GM21423 (cell line): ENCODE data around the gene ZNF846.
A peak's percentile ranks its signal among the peaks of the same experiment; 100 is the strongest.
"Not testable (repeated sequence)": the region's sequence is repeated elsewhere in the genome, so short reads cannot be mapped to it uniquely, and the experiment has no call there.

Experiments
- ATAC-seq: cut with Tn5 transposase; IDR thresholded peaks from one replicate; pipeline ENCODE4 v1.9.1; 2021; ENCODE audit warnings: mild to moderate bottlenecking, moderate library complexity; ENCODE audit not compliant: unreplicated experiment

Gene ZNF846

DNA sequence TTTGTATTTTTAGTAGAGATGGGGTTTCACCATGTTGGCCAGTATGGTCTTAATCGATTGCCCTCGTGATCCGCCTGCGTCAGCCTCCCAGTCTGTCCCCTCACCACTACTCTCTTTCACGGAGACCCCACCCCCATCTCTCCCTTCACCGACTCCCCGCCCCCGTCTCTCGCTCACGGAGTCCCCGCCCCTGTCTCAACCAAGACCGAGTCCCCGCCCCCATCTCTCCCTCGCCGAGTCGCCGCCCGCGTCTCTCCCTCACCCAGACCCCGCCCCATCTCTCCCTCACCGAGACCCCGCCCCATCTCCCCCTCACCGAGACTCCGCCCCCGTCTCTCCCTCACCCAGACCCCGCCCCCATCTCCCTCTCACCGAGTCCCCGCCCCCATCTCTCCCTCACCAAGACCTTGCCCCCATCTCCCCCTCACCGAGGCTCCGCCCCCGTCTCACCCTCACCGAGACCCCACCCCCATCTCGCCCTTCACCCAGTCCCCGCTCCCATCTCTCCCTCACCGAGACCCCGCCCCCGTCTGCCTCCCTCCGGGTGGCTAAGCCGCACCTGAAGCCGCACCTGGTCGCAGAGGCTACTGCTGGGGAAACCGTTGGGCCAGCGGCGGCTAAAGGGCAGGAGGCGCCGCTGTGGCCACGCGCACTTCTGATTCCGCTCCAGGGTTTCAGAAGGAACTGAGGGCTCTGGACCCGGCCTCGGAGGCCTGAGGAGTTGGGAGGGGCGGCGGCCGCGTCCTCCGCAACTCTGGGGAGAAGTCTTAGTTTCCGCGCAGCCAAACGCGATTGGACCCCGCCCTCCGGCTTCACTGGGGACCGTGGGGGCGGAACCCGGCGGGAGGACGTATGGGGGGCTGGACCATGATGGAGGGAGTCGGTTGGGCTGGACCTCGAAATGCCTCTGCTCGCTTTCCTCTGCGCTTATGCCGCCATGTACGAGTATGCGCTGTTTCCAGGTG is 17.1 kb upstream of the ZNF846 start:
- peak; percentile 74 for ATAC-seq

DNA sequence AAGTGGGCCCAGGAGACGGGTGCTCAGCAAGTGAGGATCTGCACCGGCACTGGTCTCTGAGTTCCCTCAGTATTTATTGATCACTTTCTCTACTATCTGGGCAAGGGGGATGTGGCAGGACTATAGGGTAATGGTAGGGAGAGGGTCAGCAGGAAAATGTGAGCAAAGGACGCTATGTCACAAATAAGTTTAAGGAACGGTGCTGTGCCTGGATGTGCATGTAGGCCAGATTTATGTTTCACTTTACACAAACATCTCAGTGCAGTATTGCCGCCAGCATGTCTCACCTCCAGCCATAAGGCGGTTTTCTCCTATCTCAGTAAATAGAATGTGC is 15.6 kb upstream of the ZNF846 start:
- ATAC-seq = not testable (repeated sequence)

DNA sequence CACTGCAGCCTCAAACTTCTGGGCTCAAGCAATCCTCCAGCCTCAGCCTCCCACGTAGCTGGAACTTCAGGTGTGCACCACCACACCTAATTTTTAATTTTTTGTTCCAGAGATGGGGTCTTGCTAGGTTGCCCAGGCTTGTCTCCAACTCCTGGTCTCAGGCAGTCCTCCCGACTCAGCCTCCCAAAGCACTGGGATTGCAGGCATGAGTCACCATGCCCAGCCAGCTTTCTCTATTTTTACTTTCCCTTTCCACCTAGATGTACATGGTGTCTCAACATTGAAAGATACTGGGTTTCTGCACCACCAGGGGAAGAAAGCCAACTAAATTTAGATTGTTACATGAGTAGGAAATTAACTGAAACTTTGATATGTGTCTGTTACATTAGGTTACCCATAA is 13.8 kb upstream of the ZNF846 start:
- no peak for ATAC-seq

DNA sequence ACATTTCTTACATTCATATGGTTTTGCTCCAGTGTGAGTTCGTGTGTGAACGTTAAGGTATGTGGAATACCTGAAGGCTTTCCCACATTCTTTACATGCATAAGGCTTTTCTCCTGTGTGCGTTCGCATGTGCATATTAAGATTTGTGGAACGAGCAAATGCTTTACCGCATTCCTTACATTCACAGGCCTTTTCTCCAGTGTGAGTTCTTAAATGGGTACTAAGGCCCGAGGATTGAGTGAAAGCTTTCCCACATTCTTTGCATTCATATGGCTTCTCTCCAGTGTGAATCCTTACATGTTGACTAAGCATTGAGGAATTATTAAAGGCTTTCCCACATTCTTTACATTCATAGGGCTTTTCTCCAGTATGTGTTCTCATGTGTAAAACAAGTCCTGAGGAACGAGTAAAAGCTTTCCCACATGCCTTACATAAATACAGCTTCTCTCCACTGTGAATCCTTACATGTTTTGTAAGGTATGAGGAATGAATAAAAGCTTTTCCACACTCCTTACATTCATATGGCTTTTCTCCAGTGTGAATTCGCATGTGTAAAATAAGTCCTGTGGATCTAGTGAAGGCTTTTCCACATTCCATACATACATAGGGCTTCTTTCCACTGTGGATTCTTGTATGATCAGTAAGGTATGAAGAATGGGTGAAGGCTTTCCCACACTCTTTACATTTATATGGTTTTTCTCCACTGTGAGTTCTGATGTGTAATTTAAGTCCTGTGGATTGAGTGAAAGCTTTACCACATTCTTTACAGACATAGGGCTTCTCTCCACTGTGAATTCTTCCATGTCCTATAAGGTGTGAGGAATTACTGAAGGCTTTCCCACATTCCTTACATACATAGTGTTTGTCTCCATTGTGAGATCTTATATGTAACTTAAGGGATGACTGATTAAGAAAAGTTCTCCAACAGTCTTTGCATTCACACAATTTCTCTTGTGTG is 10.7 kb downstream of the ZNF846 start:
- ATAC-seq = no peak

DNA sequence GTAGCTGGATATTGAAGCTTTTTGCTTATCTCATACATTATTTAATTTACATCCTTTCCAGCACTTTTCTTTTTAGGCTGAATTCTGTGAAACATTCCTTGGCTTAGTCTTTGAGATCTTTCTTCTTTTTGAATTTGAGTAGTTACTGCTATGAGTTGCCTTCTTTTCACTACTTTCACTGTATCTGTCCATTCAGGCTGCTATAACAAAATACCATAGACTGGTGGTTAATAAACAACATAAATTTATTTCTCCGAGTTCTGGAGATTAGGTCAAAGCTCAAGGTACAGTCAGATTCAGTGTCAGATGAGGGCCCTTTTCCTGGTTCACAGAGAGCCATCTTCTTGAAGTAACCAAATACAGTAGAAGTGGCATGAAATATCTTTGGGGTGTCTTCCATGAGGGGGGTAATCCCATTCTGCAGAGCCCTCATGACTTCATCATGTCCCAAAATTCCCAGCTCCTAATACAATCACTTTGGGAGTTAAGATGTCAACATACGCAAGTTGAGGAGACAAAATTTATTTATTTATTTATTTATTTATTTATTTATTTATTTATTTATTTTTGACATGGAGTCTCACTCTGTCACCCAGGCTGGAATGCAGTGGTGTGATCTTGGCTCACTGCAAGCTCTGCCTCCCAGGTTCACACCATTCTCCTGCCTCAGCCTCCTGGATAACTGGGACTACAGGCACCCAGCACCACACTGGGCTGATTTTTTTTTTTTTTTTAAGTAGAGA is 15.7 kb downstream of the ZNF846 start:
- ATAC-seq = no peak

DNA sequence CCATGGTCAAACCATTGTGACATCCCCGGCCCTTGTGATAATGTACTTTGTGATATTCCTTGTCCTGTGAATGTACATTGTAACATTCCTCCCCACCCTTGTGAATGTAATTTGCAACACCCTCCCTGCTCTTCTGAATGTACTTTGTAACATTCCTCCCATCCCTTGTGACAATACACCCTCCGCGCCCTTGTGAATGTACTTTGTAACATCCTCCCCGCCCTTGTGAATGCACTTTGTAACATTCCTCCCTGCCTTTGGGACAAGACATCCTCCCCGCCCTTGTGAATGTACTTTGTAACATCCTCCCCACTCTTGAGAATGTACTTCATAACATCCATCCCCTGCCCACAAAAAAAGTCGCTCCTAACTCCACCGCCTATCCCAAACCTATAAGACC is 17.1 kb downstream of the ZNF846 start:
- no peak for ATAC-seq

DNA sequence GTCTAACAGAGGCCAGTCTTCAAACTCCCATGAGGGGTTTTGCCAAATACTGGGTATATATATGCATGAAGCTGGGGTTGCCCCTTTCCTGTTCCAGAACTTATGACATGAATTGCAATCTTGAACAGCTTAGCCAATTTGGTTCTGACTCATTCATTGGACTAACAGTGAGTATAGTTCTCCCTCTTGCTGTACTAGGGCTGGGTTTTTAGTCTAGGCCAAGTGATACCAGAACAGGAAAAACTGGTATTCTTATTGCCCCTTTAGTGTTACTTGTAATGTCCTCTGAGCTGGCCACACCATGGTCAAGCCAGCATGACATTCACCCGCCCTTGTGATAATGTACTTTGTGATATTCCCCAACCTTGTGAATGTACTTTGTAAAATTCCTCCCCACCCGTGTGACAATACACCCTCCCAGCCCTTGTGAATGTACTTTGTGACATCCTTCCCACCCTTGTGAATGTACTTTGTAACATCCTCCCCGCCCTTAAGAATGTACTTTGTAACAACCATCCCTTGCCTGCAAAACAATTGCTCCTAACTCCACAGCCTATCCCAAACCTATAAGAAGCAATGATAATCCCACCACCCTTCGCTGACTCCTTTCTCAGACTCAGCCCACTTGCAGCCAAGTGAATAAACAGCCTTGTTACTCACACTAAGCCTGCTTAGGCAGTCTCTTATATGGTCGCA is 26.9 kb downstream of the ZNF846 start:
- ATAC-seq = no peak

DNA sequence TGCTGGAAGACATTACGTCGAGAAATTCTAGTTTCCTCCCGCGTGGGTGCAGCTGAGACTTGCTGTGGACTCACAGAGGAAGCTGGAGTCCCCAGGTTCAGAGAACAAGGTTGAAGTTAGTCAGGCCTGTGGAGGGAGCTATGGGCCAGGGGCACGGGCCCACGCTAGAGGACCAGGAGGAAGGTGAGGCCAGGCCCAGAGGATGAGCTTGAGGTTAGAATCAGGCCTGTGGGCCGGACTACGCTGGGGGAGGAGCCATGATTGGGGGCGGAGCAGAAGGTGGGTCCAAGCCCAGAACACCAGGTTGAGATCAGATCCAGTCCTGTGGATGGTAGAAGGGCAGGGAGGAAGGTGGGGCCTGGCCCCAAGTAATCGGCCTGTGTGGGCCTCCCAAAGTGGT is 32.6 kb downstream of the ZNF846 start:
- ATAC-seq = no peak

DNA sequence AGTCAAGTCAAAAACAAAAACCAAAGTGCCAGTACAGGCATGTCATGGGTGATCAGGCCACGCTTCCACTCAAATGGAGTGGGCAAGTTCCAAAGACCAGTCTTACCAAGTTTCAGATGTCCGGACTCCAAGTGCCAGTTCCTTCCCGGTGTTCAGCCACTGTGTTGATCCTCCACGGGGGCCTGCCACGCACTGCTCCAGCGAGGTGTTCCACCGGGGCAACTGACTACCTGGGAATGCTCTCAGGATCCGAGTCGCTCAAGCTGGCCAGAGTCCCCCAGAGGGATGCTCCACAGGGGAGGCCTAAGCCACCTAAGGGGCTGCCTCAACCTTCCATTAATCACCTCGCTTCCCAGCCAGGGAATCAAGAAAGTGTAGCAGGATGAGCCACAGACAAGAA is 38.5 kb downstream of the ZNF846 start:
- not testable (repeated sequence) for ATAC-seq

DNA sequence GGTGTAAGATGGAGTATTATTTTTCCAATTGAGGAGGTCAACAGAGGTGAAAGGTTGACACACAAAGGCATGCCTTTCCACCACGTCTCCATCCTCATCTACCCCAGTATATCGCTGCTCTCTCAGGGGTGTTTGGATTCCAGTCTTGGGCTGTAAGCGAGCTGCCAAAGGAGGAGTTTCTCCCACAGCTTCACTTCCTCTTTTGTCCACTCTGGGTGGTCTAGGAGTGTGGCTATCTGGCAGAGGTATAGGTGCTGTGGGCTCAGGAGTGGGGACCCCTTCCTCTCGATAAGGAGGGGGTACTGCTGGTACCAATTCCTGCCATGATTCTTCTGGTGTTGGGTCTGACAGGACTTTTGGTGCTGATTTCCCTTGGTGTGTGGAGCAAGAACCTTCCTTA is 39.4 kb downstream of the ZNF846 start:
- ATAC-seq = no peak

DNA sequence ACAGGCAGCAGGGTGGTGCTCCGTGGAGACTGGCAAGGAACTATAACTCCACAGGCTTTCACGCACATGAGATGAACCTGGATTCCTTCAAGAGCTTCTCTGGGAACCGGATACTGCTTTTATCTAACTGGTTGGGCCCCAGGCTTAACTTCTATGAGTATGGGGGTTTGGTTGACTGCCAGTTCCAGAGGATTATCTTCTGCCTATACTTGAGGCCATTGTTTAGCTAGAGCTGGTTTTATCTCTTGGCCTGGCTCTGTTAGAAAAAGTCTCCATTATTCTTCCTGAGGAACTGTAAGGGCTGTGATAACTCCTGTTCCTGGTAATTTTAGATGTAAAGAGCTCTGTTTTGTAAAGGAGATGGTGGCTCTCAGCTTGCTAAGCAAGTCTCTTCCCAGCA is 40.9 kb downstream of the ZNF846 start:
- ATAC-seq = no peak

DNA sequence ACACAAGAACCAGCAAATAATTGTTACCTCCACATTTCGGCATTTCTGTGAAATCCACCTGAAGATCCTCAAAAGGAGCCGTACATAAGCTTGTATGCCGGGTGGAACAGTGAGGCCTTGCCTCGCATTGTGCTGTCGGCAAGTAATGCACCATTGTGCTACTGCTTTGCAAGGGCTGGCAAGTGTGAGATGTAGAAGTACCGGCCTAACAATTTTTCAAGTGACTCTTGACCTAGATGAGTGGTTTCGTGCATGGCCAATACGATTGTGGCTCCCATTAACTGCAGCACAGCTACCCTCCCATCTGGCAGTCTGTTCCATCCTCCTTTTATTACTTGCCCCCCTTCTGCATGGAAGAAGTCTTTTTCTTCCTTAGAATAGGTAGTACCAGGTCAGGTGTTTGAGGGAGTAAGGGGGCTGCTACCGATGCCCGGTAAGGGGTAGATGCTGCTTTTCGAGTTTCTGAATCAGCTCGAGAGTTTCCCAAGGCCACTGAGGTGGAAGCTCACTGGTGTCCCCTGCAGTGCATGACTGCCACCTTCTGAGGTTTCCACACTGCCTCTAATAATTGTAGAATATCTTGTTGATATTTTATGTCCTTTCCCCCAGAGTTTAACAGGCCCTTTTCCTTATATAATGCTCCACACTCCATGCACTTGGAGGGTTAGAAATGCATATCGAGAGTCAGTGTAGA is 42.9 kb downstream of the ZNF846 start:
- not testable (repeated sequence) for ATAC-seq

DNA sequence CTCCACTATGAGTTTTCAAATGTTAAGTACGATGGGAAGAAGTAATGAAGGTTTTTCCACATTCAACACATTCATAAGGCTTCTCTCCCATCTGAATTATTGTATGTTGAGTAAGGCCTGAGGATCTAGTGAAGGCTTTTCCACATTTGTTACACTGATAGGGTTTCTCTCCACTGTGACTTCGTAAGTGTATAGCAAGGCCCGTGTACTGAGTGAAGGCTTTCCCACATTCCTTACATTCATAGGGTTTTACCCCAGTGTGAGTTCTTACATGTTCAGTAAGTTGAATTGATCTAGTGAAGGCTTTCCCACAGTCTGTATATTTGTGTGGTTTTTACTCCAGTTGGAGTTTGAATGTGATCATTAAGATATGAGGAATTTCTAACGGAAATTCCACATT is 44.4 kb downstream of the ZNF846 start:
- no peak for ATAC-seq

DNA sequence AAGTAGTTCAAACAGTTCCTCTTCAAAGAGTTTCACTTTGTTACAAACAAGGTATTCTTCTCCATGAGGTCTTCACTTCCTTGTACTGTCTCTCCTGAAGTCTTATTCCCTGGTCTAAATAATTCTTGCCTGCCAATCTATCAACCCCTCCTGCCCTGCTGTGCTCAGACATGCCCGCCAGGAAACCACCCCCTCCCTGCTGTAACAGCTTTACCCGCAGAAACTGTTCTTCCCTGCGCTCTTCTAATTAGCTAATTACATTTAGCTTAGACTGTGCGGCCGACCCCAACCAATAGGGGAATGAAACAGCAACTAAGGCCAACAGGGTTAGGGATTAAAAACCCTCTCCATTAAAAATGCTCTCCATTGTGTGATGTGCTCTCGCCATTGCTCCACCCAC is 46.7 kb downstream of the ZNF846 start:
- ATAC-seq = no peak

DNA sequence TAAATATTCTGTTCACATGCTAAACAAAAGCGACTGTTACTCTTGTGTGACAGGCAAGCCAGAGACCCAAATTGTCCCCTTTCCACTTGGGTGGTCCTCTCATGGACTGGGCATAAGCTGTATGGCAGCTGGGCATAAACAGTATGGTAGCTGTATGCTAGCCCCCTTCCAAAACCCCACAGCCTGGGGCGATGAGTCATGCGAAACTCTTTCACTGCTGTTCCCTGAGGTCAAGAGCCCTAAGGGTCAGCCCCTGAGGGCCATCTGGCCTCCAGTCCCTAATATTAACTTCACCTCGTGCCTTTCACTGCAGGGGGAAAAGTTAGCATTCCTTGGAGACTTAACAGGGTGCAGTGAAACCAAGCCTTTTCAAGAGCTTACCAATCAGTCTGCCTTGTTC is 48.0 kb downstream of the ZNF846 start:
- ATAC-seq = no peak

DNA sequence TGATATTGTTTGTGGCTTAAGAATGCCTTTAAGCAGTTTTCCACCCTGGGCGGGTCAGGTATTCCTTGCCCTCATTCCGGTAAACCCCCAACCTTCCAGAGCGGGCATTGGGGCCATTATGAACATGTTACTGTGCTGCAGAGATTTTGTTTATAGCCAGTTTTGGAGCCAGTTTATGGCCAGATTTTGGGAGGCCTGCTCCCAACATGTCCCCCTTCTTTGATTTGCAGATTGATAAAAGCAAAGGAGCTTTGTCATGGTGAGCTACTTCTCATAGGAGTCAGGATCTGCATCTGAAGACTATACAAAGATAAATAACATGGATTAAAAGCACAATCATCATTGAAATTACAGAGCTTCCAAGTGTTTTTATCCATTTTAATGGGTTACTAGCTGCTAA is 56.7 kb downstream of the ZNF846 start:
- ATAC-seq = no peak

DNA sequence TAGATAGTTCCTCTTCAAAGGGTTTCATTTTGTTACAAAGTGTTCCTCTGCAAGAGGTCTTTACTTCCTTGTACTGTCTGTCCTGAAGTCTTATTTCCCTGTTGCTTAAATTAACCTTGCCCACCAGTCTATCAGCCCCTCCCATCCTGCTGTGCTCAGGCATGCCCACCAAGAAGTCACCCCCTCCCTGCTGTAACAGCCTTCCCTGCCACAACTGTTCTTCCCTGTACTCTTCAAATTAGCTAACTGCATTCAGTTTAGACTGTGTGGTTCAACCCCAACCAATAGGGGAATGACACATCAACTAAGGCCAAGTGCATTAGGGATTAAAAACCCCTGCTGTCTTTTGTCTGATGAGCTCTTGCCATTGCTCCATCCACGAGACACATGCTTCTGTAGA is 59.2 kb downstream of the ZNF846 start:
- ATAC-seq = no peak

DNA sequence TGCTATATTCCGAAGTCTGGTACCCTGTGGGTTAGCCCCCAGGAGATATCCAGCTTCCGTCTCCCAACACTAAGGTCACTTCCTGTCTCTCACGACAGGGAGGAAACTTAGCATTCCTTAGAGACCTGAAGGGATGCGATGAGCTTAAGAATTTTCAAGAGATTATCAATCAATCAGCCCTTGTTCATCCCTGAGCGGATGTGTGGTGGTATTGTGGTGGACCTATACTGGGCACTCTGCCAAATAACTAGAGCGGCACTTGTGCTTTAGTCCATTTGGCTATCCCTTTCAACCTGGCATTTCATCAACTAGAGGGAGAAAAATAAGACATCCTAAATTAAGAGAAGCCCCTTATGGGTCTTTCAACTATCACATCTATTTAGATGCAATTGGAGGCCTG is 62.7 kb downstream of the ZNF846 start:
- ATAC-seq = no peak

DNA sequence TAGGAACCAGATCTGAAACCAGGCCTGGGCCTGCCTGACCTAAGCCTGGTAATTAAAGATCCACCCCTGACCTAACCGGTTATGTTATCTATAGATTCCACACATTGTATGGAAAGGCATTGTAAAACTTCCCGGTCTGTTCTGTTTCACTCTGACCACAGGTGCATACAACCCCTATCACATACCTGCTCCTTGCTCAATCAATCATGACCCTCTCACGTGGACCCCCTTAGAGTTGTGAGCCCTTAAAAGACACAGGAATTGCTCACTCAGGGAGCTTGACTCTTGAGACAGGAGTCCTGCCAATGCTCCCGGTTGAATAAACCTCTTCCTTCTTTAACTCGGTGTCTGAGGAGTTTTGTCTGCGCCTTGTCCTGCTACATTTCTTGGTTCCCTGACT is 66.4 kb downstream of the ZNF846 start:
- ATAC-seq = no peak
